BLaER1 treated with 17β-estradiol and CSF1 and Interleukin-3, amounts not matched to agents 10 nM and 100 nM (cell line): ENCODE measurements around the gene PM20D1.

Source experiments
- H3K27ac ChIP-seq, 11 experiments: shearing (Covaris generic); formaldehyde crosslinking; 2 replicates each; pipeline ENCODE4 v1.8.1; 2022
- H3K27me3 ChIP-seq, 11 experiments: shearing (Covaris generic); formaldehyde crosslinking; 2 replicates each; pipeline ENCODE4 v1.8.1; 2022
- H3K36me3 ChIP-seq, 11 experiments: shearing (Covaris generic); formaldehyde crosslinking; 2 replicates each; pipeline ENCODE4 v1.8.1; 2022
- H3K4me1 ChIP-seq, 10 experiments: shearing (Covaris generic); formaldehyde crosslinking; 2 replicates each; pipeline ENCODE4 v1.8.1; 2022
- H3K4me2 ChIP-seq, 11 experiments: shearing (Covaris generic); formaldehyde crosslinking; 2 replicates each; pipeline ENCODE4 v1.8.1; 2022
- H3K4me3 ChIP-seq, 10 experiments: shearing (Covaris generic); formaldehyde crosslinking; 2 replicates each; pipeline ENCODE4 v1.8.1; 2022
- H3K9ac ChIP-seq, 11 experiments: shearing (Covaris generic); formaldehyde crosslinking; 2 replicates each; pipeline ENCODE4 v1.8.1; 2022
- H3K9me3 ChIP-seq, 11 experiments: shearing (Covaris generic); formaldehyde crosslinking; replicated peaks in 1 of 11; 2 replicates each; pipeline ENCODE4 v1.8.1; 2022
- H4K20me1 ChIP-seq, 11 experiments: shearing (Covaris generic); formaldehyde crosslinking; 2 replicates each; pipeline ENCODE4 v1.8.1; 2022
- Cebpa-rat ChIP-seq, 11 experiments: shearing (Covaris generic); IDR thresholded peaks; 2 replicates each; pipeline ENCODE4 v1.8.1; 2022

Gene PM20D1

GRCh38 chr1:205812878-205813754, 36.8 kb downstream of the PM20D1 start, which contains the start of gene SLC41A1:
TSS of gene SLC41A1 (minus strand) at chr1:205813198. CDS start at chr1:205810441, 2,757 bp downstream.
- Histone ChIP-seq H3K9ac (peak within 1 kb of the TSS; percentile 80 to 90 (median 87)), H3K4me2 (peak within 1 kb of the TSS; percentile 82 to 99 (median 93)), H3K4me3 (peak within 1 kb of the TSS; percentile 79 to 98 (median 88)), H3K36me3 (peaks cover 7 to 29% (median 24%) of the 10 kb centered on the region in 11 experiments; a peak in 21 of 22 replicates), H3K27ac (peak within 1 kb of the TSS; percentile 64 to 89 (median 81); a peak in 21 of 22 replicates), H3K4me1 (peaks cover 57 to 86% (median 81%) of the 10 kb centered on the region in 10 experiments), H3K9me3 (no peaks in the 10 kb centered on the region), H4K20me1 (peaks cover 0 to 43% (median 34%) of the 10 kb centered on the region in 11 experiments; a peak in 17 of 22 replicates), H3K27me3 (no peaks in the 10 kb centered on the region)
- no peak for TF ChIP-seq Cebpa-rat (IDR thresholded peaks at IDR 0.05)

GRCh38 chr1:205812271-205812877, 37.6 kb downstream of the PM20D1 start:
- peak overlapping the region; percentile 79 to 98 (median 88) for H3K4me3 ChIP-seq
- peaks cover 7 to 35% (median 28%) of the 10 kb centered on the region in 11 experiments; a peak in 21 of 22 replicates for H3K36me3 ChIP-seq
- peak overlapping the region; percentile 80 to 90 (median 87) for H3K9ac ChIP-seq
- H4K20me1 ChIP-seq, result peaks cover 0 to 49% (median 34%) of the 10 kb centered on the region in 11 experiments; a peak in 17 of 22 replicates
- H3K4me2 ChIP-seq, result peak overlapping the region; percentile 82 to 99 (median 93)
- TF ChIP-seq Cebpa-rat (IDR thresholded peaks at IDR 0.05), result no peak
- peak overlapping the region; percentile 64 to 89 (median 81); a peak in 21 of 22 replicates for H3K27ac ChIP-seq
- H3K27me3 ChIP-seq, result no peaks in the 10 kb centered on the region
- H3K9me3 ChIP-seq, result no peaks in the 10 kb centered on the region
- peaks cover 57 to 86% (median 79%) of the 10 kb centered on the region in 10 experiments for H3K4me1 ChIP-seq

- Histone ChIP-seq H3K4me1 (peaks cover 62 to 86% (median 79%) of the 10 kb centered on the region in 10 experiments), H4K20me1 (peaks cover 0 to 56% (median 35%) of the 10 kb centered on the region in 11 experiments; a peak in 17 of 22 replicates), H3K4me2 (peak overlapping the region; percentile 82 to 99 (median 93)), H3K27ac (peak overlapping the region in 7 of 11 experiments; percentile 75 to 88 (median 81); a peak in 11 of 22 replicates), H3K27me3 (no peaks in the 10 kb centered on the region), H3K9me3 (no peaks in the 10 kb centered on the region), H3K4me3 (peak overlapping the region; percentile 79 to 98 (median 88)), H3K9ac (peak overlapping the region; percentile 80 to 90 (median 87); a peak in 21 of 22 replicates), H3K36me3 (peaks cover 7 to 42% (median 32%) of the 10 kb centered on the region in 11 experiments; a peak in 21 of 22 replicates)
- no peak for TF ChIP-seq Cebpa-rat (IDR thresholded peaks at IDR 0.05)
Measured at GRCh38 chr1:205811660-205812059, 38.3 kb downstream of the PM20D1 start.

- H3K27ac ChIP-seq, result 0 out of 22 replicates have a peak overlapping the region, but pooled peaks of 2 of the 11 experiments have one; percentile 5 to 28
- H3K36me3 ChIP-seq, result peaks cover 7 to 52% (median 34%) of the 10 kb centered on the region in 11 experiments; a peak in 21 of 22 replicates
- no peaks in the 10 kb centered on the region for H3K9me3 ChIP-seq
- peaks cover 9 to 67% (median 45%) of the 10 kb centered on the region in 11 experiments; a peak in 20 of 22 replicates for H4K20me1 ChIP-seq
- TF ChIP-seq Cebpa-rat (IDR thresholded peaks at IDR 0.05), result no peak
- H3K27me3 ChIP-seq, result no peaks in the 10 kb centered on the region
- H3K4me3 ChIP-seq, result peak overlapping the region in 7 of 10 experiments; percentile 85 to 98 (median 94); a peak in 9 of 20 replicates
- peak overlapping the region in 7 of 11 experiments; percentile 85 to 90 (median 87); a peak in 11 of 22 replicates for H3K9ac ChIP-seq
- peak overlapping the region; percentile 82 to 99 (median 93) for H3K4me2 ChIP-seq
- peaks cover 64 to 86% (median 79%) of the 10 kb centered on the region in 10 experiments for H3K4me1 ChIP-seq
Measured at GRCh38 chr1:205810448-205811157, 39.3 kb downstream of the PM20D1 start.

- Histone ChIP-seq H3K27me3 (no peaks in the 10 kb centered on the region), H3K4me3 (peak overlapping the region in 3 of 10 experiments; percentile 1 to 36 (median 7); a peak in 2 of 20 replicates), H3K4me1 (peaks cover 70 to 86% (median 80%) of the 10 kb centered on the region in 10 experiments), H3K36me3 (peaks cover 7 to 55% (median 34%) of the 10 kb centered on the region in 11 experiments; a peak in 21 of 22 replicates), H3K4me2 (peak overlapping the region; percentile 65 to 99 (median 93)), H3K9ac (0 out of 22 replicates have a peak overlapping the region, but pooled peaks of 1 of the 11 experiments have one; percentile 4), H3K27ac (0 out of 22 replicates have a peak overlapping the region, but pooled peaks of 1 of the 11 experiments have one; percentile 5), H3K9me3 (no peaks in the 10 kb centered on the region), H4K20me1 (peaks cover 15 to 73% (median 52%) of the 10 kb centered on the region in 11 experiments; a peak in 21 of 22 replicates)
- TF ChIP-seq Cebpa-rat (IDR thresholded peaks at IDR 0.05), result no peak
Measured at GRCh38 chr1:205809942-205810345, 40.0 kb downstream of the PM20D1 start.

GRCh38 chr1:205809469-205809868, 40.5 kb downstream of the PM20D1 start:
- Histone ChIP-seq H3K4me3 (peak overlapping the region in 4 of 10 experiments; percentile 1 to 38 (median 22); a peak in 4 of 20 replicates), H3K27me3 (no peaks in the 10 kb centered on the region), H3K4me1 (peaks cover 75 to 85% (median 80%) of the 10 kb centered on the region in 10 experiments), H3K36me3 (peaks cover 7 to 59% (median 38%) of the 10 kb centered on the region in 11 experiments; a peak in 21 of 22 replicates), H3K9me3 (no peaks in the 10 kb centered on the region), H3K27ac (0 out of 22 replicates have a peak overlapping the region, but pooled peaks of 1 of the 11 experiments have one; percentile 5), H4K20me1 (peaks cover 15 to 78% (median 55%) of the 10 kb centered on the region in 11 experiments; a peak in 21 of 22 replicates), H3K9ac (peak overlapping the region in 2 of 11 experiments; percentile 11 to 17; a peak in 1 of 22 replicates), H3K4me2 (peak overlapping the region; percentile 65 to 99 (median 93))
- no peak for TF ChIP-seq Cebpa-rat (IDR thresholded peaks at IDR 0.05)

GRCh38 chr1:205805082-205805711, 44.7 kb downstream of the PM20D1 start:
- Histone ChIP-seq H3K27ac (peak overlapping the region in 8 of 11 experiments; percentile 3 to 57 (median 34); a peak in 9 of 22 replicates), H3K4me2 (peak overlapping the region; percentile 48 to 90 (median 80)), H3K4me3 (peak overlapping the region in 2 of 10 experiments; percentile 31 to 39; a peak in 3 of 20 replicates), H3K4me1 (peaks cover 48 to 68% (median 57%) of the 10 kb centered on the region in 10 experiments), H4K20me1 (peaks cover 15 to 87% (median 60%) of the 10 kb centered on the region in 11 experiments; a peak in 20 of 22 replicates), H3K9ac (peak overlapping the region in 5 of 11 experiments; percentile 0 to 44 (median 18); a peak in 6 of 22 replicates), H3K27me3 (no peaks in the 10 kb centered on the region), H3K9me3 (no peaks in the 10 kb centered on the region), H3K36me3 (peaks cover 20 to 92% (median 64%) of the 10 kb centered on the region in 11 experiments)
- TF ChIP-seq Cebpa-rat (IDR thresholded peaks at IDR 0.05), result no peak
